GM18870 (cell line): ENCODE results near the gene NDUFA13.

Experiments
- ATAC-seq: cut with Tn5 transposase; IDR thresholded peaks from one replicate; pipeline ENCODE4 v1.9.1; 2021; ENCODE audit warnings: moderate library complexity; ENCODE audit not compliant: unreplicated experiment

The NDUFA13 gene

DNA sequence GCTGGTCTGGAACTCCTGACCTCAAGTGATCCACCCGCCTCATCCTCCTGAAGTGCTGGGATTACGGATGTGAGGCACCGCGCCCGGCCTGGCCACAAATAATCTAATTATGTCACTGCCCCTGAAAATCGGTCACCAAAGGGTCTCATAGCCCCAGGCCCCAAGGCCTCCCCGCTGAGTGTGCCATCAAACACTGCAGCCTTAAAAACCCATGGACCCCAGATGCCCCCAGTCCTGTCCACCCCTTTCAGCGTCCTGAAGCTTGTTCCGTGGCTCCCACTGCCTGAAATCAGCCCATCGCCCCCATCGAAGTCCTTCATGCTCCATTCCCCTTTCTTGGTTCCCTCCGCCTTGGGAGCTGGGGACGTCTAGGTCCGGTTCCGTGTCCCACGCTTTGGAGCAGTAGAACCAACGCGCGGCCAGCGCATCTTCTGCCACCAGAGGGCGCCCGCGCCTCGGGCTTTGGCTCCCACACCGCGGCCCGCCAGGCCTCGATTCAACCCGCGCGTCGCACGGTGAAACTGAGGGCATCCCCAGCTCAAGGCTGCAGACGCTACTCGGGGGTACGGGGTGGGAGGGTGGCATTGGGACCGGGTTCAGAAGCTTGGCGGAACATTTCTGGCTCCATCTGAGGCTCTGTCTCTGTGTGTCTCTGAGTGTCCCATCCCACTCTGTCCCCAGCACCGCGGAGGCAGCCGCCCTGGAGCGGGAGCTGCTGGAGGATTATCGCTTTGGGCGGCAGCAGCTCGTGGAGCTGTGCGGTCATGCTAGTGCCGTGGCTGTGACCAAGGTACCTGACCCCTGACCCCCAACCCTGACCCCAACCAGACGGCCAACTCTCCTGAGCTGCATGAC lies 16.2 kb downstream of the NDUFA13 start:
- no peak for ATAC-seq

DNA sequence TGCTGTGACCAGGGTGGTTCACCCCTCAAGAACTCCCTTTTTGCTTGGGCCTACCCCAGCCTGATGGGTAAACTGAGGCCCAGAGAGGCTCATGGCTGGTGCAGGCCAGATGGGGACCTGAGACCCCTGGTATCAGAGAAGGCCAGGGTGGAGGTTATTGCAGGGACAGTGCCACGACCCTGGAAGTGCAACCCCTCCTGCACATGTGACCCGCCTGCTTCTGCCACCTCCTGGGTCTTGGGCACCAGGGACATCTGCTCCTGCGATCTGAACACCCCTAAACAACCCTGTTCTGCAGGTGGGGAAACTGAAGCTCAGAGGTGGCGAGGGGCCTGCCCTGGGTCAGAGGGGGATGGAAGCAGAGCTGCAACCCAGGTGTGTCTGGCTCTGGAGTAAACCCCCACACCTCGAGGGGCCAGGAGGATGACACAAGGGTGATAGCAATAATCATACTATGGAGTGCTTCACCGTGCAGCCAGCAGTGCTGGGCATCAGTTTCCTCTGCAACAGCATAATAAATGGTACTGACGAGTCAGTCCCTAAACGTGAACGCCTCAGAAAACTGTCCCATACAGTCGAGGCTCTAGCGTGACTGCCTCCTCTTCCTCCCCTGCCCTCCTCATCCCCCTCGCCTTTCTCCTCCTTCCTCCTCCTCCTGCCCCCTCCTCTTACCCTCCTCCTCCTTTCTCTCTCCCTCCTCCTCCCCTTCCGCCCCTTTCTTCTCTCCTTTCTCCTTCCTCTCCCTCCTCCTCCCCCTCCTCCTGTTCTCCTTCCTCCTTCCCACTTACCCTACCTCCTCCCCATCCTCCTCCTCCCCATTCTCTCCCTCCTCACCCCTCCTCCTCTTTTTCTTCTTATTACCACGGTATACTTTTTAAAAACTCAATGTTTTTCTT lies 17.0 kb downstream of the NDUFA13 start:
- no peak for ATAC-seq

DNA sequence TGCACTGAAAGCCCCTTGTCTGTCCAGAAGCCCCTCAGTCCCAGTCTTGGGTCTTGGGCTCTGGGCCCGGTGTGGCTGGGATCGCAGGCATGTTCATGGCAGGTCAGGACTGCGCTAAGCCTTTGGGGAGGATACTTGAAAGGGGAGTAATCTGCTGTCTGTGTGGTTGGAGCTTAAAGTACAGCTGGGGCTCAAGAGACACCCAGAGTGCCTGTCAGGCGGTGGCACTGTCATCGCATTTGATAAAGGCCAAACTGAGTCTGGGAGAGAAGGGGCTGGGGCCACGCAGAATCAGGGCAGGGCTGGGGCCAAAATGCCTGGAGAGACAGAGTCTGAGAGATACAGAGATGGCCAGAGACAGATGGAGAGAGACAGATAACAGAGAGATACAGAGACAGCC lies 17.8 kb downstream of the NDUFA13 start:
- no peak for ATAC-seq

DNA sequence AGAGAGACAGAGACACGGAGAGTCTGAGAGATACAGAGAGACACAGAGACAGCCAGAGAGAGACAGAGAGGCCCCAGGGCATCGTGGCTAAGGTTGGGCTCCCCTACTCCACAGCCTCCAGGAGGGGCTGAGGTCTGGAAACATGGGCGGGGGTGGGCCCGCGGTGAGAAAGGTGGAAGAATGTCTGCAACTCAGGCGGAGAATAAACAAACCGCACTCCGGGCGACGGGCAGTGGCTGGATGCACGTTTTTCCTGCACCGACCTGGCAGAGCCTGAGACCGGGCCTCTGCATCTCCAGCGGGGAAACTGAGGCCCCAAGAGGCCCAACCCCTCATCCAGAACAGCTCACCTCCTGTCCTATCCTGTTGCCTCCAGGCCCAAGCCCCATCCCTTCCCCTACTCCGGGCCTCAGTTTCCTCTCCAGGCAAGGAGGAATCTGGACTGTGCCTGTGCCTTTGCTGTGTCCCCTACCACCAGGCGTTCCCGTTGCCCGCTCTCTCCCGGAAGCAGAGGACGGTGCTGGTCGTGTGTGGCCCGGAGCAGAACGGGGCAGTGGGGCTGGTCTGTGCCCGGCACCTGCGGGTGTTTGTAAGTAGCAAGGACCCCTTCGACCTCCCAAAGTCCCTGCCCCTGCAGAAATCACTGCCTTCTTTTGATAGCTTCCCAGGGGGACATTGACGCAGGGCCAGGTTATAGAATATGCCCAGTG lies 18.7 kb downstream of the NDUFA13 start:
- ATAC-seq: no peak

DNA sequence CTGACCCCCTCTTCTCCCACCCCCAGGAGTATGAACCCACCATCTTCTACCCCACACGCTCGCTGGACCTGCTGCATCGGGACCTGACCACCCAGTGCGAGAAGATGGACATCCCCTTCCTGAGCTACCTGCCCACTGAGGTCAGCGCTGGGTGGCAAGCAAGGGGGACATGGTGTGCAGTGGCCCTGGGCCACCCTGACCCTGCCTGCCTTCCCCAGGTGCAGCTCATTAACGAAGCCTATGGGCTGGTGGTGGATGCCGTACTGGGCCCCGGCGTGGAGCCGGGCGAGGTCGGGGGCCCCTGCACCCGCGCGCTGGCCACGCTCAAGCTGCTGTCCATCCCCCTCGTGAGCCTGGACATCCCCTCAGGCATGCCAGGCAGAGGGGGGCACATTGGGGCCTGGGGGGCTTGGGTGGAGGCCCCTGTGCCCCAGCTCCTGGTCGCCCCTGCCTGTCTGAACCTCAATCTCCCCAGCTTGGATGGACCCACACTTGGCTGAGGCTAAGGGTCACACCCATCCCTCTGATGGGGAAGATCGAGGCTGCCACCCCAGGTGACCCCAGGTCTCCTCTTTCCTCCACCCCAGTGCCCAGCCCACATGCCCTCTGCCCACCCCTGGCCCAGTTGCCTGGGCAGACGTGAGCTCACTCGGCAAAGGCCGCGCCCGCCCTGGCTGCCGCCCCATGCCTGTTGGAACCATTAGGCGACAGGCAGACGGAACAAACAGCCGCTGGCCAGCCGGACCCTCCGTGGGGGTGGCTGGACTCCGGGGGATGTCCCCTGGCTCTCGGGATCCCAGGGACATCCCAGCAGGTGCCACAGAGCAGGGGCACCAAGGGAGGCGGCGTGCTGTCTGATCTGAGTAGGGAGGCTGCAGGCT lies 19.5 kb downstream of the NDUFA13 start:
- no peak for ATAC-seq

DNA sequence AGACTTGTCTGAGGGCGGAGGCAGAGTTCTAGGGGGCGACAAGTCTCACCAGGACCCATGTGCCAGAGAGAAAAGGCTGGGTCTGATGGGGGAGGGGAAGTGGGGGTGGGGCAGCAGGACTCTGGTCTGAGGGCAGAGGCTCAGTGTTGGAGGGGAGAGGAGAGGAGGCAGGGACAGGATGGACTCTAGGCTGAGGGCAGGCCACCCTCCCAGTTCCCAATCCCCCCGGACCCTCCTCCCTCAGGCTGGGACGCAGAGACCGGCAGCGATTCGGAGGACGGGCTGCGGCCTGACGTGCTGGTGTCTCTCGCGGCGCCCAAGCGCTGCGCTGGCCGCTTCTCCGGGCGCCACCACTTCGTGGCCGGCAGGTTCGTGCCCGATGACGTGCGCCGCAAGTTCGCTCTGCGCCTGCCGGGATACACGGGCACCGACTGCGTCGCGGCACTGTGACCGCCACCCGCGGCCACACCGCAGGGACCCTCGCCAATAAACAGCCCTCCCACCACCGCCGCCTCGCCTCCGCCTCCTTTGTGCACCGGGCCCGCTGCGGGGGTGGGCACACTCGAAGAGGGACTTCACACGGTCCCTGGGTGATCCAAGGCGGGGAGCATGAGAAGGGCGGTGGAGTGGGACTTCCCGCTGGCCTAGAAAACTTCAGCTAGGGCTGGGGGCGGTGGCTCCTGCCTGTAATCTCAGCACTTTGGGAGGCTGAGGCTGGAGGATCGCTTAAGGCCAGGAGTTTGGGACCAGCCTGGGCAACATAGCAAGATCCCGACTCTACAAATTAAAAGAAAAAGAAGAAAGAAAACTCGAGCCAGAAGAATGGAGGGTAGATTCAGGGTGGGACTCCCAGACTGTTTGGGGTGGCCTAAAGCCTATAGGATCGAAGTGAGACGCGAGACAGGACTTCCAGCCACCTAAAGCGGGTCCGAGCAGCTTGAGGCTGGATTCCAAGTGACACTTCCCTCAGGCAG lies 21.3 kb downstream of the NDUFA13 start:
- no peak for ATAC-seq

DNA sequence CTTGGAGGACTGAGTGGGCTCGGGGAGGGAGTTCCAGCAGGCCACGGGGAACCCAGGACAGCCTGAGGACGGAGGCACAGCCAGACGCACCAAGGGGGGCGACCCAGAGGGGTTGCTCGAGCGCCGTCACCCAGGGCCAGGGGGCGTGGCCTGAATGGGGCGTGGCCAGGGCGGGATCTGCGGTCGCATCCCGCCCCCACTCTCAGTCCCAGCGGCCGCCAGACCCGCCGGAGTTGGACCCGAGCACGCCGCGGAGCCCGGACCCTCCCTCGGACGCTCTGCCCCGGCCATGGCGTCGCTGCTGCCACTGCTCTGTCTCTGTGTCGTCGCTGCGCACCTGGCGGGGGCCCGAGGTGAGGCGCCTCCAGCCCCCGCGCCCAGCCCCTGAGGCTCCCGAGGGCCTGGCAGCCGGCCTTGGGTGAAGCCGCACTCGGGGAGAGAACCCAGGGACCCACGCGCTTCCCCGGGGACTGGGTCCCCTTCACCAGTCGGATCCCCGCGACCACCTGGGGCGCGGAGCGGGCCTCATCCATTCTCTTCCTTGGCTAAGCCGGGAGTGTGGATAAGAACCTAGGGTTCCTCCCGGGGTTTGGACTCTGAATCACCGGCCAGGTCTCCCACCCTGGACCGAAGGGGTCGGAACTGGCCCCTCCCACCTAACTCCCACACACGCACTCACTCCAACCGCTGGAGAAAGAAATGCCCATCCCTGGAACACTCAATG lies 22.2 kb downstream of the NDUFA13 start, which contains the start of gene CILP2:
CILP2 (plus strand) TSS at position 205 of the 724 bp plus-strand sequence; CDS start at position 290, 85 bp downstream.
- no peak for ATAC-seq

DNA sequence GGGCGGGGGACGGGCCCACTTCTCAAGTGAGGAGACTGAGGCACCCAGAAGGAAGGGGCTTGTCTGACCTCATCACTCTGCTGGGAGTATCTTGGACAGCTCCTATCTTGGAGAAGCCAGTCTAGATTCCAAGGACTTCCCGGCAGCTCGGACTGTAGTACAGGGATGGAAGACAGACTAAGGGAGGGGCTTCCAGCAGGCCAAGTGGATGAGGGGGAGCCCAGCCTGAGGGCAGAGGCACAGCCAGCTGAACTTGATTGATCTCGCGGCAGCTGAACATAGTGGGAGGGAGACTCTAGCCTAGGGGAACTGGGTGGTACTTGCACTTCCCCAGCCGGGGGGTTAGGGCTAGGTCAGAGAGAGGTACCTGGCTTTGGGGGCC lies 22.8 kb downstream of the NDUFA13 start:
- no peak for ATAC-seq

DNA sequence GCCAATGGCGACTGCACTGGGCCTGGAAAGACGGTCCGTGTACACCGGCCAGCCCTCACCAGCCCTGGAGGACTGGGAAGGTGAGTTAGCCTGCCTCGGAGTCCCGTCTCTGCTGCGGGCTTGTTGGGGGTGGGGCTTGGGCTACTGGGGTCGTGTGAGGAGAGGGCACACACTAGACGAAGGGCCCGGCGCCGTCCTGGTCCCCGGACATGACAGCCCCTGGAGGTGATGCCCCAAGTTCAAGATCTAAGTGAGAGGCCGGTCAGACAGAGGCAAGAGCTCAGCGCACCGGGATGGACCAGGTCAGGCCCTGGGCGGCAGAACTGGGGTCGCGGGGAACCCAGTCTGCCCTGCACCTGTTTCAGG lies 23.7 kb downstream of the NDUFA13 start:
- no peak for ATAC-seq

DNA sequence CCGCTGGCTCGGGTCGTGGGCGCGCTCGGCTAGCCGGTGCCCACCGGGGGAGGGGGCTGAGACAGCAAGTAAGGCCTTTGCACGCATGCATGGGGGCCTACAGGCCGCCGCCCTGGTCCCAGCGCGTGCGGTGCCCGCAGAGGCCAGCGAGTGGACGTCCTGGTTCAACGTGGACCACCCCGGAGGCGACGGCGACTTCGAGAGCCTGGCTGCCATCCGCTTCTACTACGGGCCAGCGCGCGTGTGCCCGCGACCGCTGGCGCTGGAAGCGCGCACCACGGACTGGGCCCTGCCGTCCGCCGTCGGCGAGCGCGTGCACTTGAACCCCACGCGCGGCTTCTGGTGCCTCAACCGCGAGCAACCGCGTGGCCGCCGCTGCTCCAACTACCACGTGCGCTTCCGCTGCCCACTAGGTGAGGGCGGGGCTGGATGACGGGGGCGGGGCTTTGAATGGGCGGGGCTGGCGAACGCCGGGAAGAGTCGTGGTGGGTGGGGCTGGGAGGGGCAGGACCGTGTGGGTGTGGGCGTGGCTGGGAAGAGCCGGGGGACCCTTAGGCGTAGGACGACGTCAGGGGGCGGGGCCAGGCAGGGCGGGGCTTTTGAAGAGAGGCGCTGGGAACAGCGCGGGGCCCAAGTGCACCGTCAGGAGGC lies 24.2 kb downstream of the NDUFA13 start:
- no peak for ATAC-seq

DNA sequence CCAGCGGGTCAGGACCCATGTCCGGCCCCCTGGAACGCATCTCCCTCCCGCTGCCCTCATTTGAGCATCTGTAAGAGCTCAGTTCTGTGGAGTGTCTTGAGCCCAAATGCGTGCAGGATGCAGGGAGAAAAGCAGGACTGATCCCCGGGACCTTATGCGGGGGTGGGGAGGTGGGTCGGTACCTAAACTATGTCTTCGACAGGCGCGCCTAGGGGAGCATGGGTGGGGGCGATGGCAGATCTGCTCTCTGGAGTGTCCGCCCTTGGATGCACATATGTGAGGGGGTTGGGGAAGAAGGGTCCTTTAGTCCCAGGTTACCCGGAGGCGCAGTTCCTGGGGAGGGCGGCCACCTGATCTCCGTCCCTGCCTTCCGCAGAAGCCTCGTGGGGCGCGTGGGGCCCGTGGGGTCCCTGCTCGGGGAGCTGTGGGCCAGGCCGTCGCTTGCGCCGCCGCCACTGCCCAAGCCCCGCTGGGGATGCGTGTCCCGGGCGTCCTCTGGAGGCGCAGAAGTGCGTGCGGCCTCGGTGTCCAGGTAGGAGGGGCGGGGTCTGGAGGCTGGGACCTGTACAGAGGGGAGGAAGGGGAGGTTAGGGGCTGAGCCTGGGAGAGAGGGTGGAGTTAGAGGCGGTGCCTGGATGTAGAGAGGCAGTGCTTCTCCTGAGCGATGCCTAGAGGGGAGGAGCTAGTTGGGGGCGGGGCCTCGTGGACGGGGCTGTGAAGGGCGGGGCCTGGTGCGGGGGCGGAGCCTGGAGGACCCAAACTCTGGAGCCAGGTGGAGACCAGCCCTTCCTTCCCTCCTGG lies 24.9 kb downstream of the NDUFA13 start:
- no peak for ATAC-seq

DNA sequence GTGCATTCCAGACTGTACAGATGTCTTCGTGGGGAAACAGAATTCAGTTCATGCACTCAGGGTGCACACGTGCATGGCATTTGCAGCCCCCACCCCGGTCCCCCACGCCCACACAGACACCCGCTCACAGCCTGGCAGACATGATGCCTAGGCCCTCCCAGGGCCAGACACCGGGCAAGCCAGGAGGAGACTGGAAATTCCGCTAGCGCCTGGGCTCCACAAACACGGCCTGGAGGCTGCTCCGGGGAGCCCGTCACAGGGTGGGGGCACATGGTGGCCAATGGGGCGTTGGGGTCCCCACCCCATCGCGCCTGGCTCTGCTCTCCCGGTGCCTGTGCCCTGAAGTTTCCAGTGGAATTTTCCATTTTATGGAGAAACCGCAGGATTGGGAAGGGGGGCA lies 25.6 kb downstream of the NDUFA13 start:
- ATAC-seq: no peak

DNA sequence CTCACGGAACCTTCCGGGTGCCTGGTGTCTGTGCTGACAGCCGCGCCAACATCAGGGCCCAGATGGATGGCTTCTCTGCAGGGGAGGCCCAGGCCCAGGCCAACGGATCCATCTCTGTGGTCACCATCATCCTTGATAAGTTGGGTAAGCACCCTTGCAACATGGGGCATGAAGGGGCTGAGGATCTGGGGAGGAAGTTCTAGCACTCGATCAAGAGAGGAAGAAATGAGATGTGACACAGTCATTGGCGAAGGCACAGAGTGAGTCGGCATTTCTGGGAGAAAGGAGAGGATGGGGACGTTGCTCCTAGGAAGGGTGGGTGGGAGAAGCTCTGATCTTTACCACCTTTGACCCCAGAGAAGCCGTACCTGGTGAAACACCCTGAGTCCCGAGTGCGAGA lies 26.5 kb downstream of the NDUFA13 start:
- no peak for ATAC-seq

DNA sequence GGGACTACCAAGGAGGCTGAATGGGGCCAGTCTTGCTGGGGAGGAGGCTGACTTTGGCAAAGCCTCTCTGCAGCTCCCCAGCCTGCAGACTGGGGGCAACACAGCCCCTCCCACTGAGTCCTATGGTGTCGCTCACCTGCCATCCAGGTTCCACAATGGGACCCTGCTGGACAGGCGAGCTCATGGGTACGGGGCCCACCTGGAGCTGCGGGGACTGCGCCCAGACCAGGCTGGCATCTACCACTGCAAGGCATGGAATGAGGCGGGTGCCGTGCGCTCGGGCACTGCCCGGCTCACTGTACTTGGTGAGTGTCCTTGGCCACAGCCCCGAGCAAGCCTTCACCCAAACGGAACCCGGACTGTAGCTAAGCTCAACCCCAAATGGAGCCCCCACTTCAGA lies 27.1 kb downstream of the NDUFA13 start:
- no peak for ATAC-seq

DNA sequence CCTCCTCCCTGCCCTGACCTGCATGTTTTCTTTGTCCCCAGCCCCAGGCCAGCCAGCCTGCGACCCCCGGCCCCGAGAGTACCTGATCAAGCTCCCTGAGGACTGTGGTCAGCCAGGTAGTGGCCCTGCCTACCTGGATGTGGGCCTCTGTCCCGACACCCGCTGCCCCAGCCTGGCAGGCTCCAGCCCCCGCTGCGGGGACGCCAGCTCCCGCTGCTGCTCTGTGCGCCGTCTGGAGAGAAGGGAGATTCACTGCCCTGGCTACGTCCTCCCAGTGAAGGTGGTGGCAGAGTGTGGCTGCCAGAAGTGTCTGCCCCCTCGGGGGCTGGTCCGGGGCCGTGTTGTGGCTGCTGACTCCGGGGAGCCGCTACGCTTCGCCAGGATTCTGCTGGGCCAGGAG lies 27.6 kb downstream of the NDUFA13 start:
- no peak for ATAC-seq

DNA sequence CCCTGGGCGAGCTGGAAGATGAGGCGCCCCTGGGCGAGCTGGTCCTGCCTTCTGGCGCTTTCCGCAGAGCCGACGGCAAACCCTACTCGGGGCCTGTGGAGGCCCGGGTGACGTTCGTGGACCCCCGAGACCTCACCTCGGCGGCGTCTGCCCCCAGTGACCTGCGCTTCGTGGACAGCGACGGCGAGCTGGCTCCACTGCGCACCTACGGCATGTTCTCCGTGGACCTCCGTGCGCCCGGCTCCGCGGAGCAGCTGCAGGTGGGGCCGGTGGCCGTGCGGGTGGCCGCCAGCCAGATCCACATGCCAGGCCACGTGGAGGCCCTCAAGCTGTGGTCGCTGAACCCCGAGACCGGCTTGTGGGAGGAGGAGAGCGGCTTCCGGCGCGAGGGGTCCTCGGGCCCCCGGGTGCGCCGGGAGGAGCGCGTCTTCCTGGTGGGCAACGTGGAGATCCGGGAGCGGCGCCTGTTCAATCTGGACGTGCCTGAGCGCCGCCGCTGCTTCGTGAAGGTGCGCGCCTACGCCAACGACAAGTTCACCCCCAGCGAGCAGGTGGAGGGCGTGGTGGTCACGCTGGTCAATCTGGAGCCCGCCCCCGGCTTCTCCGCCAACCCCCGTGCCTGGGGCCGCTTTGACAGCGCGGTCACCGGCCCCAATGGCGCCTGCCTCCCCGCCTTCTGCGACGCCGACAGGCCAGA lies 28.4 kb downstream of the NDUFA13 start:
- ATAC-seq: no peak
